ENCODE measurements around the gene TTC29. TPM values are rescaled to one million over a fixed set of nuclear protein-coding genes. Genes with fewer than 3 reads are reported as not detected.

TTC29 gene
- total RNA-seq, 1 donor: under 0.01 TPM

DNA sequence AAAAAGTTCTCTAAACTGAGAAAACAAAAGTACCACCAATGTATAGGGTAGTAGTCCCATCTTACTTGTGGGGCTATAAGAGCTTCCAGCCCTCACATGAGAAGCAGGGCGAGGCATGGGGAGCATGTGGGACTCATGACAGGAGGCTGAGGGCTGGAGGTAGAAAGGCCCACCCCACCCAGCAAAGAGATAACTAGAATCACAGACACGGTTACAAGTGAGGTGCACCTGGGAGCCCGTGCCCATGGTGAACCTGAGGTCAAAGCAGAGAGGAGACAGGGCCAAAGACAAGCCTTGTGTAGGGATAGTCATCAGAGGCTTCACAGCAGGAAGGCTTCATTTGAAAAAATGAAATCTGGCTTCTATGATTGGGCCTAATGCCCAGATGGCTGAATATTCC is 55.4 kb downstream of the TTC29 start:
- no peaks in the 10 kb centered on the region for H3K36me3 ChIP-seq (ENCODE audit: insufficient read depth, low read length)
- no peak for DNase-seq (ENCODE audit: insufficient read length, low spot score, missing footprints)
- H3K27ac ChIP-seq (ENCODE audit: low read depth, low read length): no peak overlapping the region
- TF ChIP-seq CTCF (IDR thresholded peaks at IDR 0.05; ENCODE audit: extremely low read depth, low read depth, low read length): no peak
- no peaks in the 10 kb centered on the region for H4K20me1 ChIP-seq (ENCODE audit: insufficient read depth, low read length)
- H2AFZ ChIP-seq (ENCODE audit: low read length): no peak overlapping the region
- no peaks in the 10 kb centered on the region for H3K9me3 ChIP-seq (ENCODE audit: low read depth, low read length)
- H3K27me3 ChIP-seq (ENCODE audit: insufficient read depth, low read length): no peaks in the 10 kb centered on the region
- H3K4me2 ChIP-seq (ENCODE audit: insufficient read depth, low read length): no peak overlapping the region
- H3K4me1 ChIP-seq (ENCODE audit: insufficient read depth, low read length): no peaks in the 10 kb centered on the region
- no peak overlapping the region for H3K4me3 ChIP-seq (ENCODE audit: insufficient read depth, low read length)
- no peaks in the 10 kb centered on the region for H3K79me2 ChIP-seq (ENCODE audit: insufficient read depth, low read length)

DNA sequence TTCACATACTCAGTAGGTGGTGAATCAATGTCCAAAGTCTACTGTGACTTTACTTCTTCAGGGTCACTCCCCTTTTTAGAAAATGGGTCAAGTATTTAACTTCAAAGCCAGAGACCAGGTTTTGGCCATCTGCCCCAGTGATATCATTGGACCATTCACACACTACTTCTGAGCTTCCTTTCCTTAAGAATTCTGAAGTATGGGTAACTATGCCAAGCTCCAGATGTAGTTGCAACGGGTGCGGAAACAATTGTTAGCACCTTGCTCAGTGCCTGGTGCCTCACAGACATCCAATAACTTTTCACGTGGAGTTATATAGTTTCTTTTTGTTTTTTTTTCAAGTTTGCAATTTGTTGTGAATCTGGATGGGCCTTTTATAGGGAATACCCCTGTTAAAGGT is 62.6 kb downstream of the TTC29 start:
- TF ChIP-seq CTCF (IDR thresholded peaks at IDR 0.05; ENCODE audit: extremely low read depth, low read depth, low read length): no peak

DNA sequence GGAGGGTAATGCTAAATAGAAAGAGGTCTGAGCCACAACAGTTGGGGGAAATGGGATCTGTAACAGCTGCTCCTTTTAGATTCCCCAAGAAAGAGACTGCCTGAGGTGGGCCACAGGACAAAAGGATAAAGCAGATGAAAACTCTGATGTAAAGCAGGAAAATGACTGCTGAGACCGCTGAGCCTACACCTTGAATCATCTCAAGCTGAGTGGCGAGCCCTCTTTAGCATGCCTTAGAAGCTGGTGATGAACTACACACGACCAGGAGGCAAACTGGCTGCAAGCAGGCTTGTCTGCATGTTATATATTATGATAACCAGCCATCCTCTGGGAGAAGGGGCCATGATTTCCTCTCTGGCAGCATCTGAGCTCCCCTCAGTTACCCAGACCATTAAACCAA is 88.4 kb downstream of the TTC29 start:
- Histone ChIP-seq H3K9me3 (ENCODE audit: low read depth, low read length) (no peaks in the 10 kb centered on the region), H3K27ac (ENCODE audit: low read depth, low read length) (no peak overlapping the region), H2AFZ (ENCODE audit: low read length) (no peak overlapping the region), H3K79me2 (ENCODE audit: insufficient read depth, low read length) (no peaks in the 10 kb centered on the region), H3K36me3 (ENCODE audit: insufficient read depth, low read length) (no peaks in the 10 kb centered on the region), H3K4me2 (ENCODE audit: insufficient read depth, low read length) (no peak overlapping the region), H4K20me1 (ENCODE audit: insufficient read depth, low read length) (no peaks in the 10 kb centered on the region), H3K4me1 (ENCODE audit: insufficient read depth, low read length) (no peaks in the 10 kb centered on the region), H3K27me3 (ENCODE audit: insufficient read depth, low read length) (no peaks in the 10 kb centered on the region), H3K4me3 (ENCODE audit: insufficient read depth, low read length) (no peak overlapping the region)
- no peak for DNase-seq (ENCODE audit: insufficient read length, low spot score, missing footprints)
- no peak for TF ChIP-seq CTCF (IDR thresholded peaks at IDR 0.05; ENCODE audit: extremely low read depth, low read depth, low read length)

More for the DNA sequence above, 62.6 kb downstream of the TTC29 start:
- no peaks in the 10 kb centered on the region for H3K36me3 ChIP-seq (ENCODE audit: insufficient read depth, low read length)
- no peaks in the 10 kb centered on the region for H3K79me2 ChIP-seq (ENCODE audit: insufficient read depth, low read length)
- H4K20me1 ChIP-seq (ENCODE audit: insufficient read depth, low read length): no peaks in the 10 kb centered on the region
- H3K27ac ChIP-seq (ENCODE audit: low read depth, low read length): no peak overlapping the region
- H3K4me1 ChIP-seq (ENCODE audit: insufficient read depth, low read length): no peaks in the 10 kb centered on the region
- H3K4me2 ChIP-seq (ENCODE audit: insufficient read depth, low read length): no peak overlapping the region
- H3K4me3 ChIP-seq (ENCODE audit: insufficient read depth, low read length): no peak overlapping the region
- DNase-seq (ENCODE audit: insufficient read length, low spot score, missing footprints): no peak
- no peaks in the 10 kb centered on the region for H3K9me3 ChIP-seq (ENCODE audit: low read depth, low read length)
- no peaks in the 10 kb centered on the region for H3K27me3 ChIP-seq (ENCODE audit: insufficient read depth, low read length)
- H2AFZ ChIP-seq (ENCODE audit: low read length): no peak overlapping the region

DNA sequence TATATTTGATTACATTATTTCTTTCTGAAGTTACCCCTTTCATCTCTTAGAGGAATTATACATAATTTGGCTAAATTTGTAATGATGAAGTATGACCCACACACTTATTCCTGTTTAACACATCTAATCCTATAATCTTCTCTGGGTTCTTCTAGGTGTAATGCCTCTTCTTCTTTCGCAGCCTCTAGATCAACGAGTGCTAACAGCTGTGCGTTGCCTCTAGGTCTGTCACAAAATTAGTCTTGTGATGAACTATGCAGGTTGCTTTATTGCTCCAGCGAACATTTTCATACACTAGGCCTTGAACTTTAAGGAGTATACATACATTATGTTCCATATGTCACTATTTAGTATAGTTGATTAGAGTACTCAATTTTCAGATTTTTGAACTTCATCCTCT is 89.9 kb downstream of the TTC29 start:
- no peaks in the 10 kb centered on the region for H4K20me1 ChIP-seq (ENCODE audit: insufficient read depth, low read length)
- H3K36me3 ChIP-seq (ENCODE audit: insufficient read depth, low read length): no peaks in the 10 kb centered on the region
- DNase-seq (ENCODE audit: insufficient read length, low spot score, missing footprints): no peak
- H3K79me2 ChIP-seq (ENCODE audit: insufficient read depth, low read length): no peaks in the 10 kb centered on the region
- H3K4me2 ChIP-seq (ENCODE audit: insufficient read depth, low read length): no peak overlapping the region
- no peak overlapping the region for H3K27ac ChIP-seq (ENCODE audit: low read depth, low read length)
- H3K4me1 ChIP-seq (ENCODE audit: insufficient read depth, low read length): no peaks in the 10 kb centered on the region
- no peaks in the 10 kb centered on the region for H3K9me3 ChIP-seq (ENCODE audit: low read depth, low read length)
- H2AFZ ChIP-seq (ENCODE audit: low read length): no peak overlapping the region
- TF ChIP-seq CTCF (IDR thresholded peaks at IDR 0.05; ENCODE audit: extremely low read depth, low read depth, low read length): no peak
- no peak overlapping the region for H3K4me3 ChIP-seq (ENCODE audit: insufficient read depth, low read length)
- H3K27me3 ChIP-seq (ENCODE audit: insufficient read depth, low read length): no peaks in the 10 kb centered on the region

Measured in osteoblast (primary cell).